AG04449 (cell line): Measurements from ENCODE around the gene PRDM1.

Experiments used
- CTCF ChIA-PET: fragments of 350-600 bp; formaldehyde crosslinking; extraction: SDS; loops from one replicate; lab custom pipeline; 2021; ENCODE audit warnings: antibody characterized with exemption; lab: Yijun Ruan, JAX
- POLR2A ChIA-PET: fragments of 400-600, 350-600 bp; formaldehyde crosslinking; extraction: SDS; loops from one replicate; lab custom pipeline; 2020; ENCODE audit warnings: antibody characterized with exemption, inconsistent platforms; lab: Yijun Ruan, JAX
- DNase-seq: peaks from one replicate; pipeline ENCODE4 v3.0.0-alpha.2; 2010; ENCODE audit warnings: low read depth, low spot score
- H3K4me3 ChIP-seq: 2 replicates; pipeline ENCODE4 v1.5.1; 2011; ENCODE audit warnings: low read depth, mild to moderate bottlenecking, control low read depth, low read length
- TF ChIP-seq, protein P1 (sequence below): IDR thresholded peaks from one replicate; pipeline ENCODE4 v1.5.1; 2011; ENCODE audit warnings: mild to moderate bottlenecking, moderate library complexity, low read length, control low read depth, inconsistent platforms; ENCODE audit not compliant: insufficient read depth; ENCODE audit errors: missing control alignments

PRDM1 gene

DNA sequence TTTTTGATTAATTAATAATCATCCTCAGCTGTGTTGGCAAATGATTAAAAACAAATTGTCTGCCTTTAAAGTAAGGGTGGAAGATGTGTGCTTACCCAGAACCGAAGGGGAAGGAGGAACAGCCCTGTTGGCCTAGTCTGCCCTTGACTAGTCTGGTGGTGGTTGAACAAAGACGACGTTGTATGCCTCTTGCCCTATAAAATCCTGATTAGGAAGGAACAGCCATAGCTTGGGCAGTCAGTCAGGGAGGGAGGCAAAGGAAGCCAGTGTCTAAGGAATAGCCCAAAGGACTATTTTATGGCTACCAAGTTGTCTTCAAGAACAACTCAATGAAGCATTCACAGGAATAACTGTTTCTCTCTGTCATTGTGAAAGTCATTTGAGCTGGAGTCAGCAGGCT is 70.7 kb downstream of the PRDM1 start:
- CTCF ChIA-PET = interaction anchor here (0.8 to 1.3 kb wide), 3 partner anchors 10 to 57 kb away, joined by 3 to 4 read pairs (median 3); no protein-coding TSS in a partner anchor
- H3K4me3 ChIP-seq = no peak overlapping the region
- TF ChIP-seq, protein P1, sequence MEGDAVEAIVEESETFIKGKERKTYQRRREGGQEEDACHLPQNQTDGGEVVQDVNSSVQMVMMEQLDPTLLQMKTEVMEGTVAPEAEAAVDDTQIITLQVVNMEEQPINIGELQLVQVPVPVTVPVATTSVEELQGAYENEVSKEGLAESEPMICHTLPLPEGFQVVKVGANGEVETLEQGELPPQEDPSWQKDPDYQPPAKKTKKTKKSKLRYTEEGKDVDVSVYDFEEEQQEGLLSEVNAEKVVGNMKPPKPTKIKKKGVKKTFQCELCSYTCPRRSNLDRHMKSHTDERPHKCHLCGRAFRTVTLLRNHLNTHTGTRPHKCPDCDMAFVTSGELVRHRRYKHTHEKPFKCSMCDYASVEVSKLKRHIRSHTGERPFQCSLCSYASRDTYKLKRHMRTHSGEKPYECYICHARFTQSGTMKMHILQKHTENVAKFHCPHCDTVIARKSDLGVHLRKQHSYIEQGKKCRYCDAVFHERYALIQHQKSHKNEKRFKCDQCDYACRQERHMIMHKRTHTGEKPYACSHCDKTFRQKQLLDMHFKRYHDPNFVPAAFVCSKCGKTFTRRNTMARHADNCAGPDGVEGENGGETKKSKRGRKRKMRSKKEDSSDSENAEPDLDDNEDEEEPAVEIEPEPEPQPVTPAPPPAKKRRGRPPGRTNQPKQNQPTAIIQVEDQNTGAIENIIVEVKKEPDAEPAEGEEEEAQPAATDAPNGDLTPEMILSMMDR = no peak
- DNase-seq = no peak
- POLR2A ChIA-PET = no interaction called here

DNA sequence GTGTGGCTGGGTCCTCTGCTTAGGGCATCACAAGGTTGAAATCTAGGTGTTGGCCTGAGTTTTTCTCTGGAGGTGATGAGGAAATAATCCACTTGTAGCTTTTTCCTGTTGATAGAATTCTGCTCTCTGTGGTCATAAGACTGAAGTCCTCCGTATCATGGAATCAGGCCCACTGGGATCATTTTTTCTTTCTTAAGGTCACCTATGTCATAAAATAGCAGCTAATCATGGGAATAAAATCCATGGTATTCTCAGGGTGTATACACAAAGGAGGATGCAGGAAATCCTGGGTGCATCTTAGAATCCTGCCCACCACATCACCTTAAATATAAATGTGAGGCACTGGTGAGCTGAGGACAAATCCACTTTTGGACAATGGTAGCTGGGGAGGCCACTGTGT is 72.7 kb downstream of the PRDM1 start:
- DNase-seq = no peak
- no peak overlapping the region for H3K4me3 ChIP-seq
- TF ChIP-seq, protein P1 = no peak
- ChIA-PET CTCF (interaction anchor here (0.9 to 1.2 kb wide), 3 partner anchors 11 to 142 kb away, joined by 3 to 7 read pairs (median 3); no protein-coding TSS in a partner anchor), POLR2A (interaction anchor here (0.8 to 1.2 kb wide), 2 partner anchors 23 to 60 kb away, joined by 3 read pairs; no protein-coding TSS in a partner anchor)
